Stimulated activated CD8-positive, alpha-beta memory T cell treated with anti-CD3 and anti-CD28 coated beads, Interleukin-2, amount 100 ng/mL, for 1 hour (primary cell): ENCODE data around the gene DIAPH2.

ENCODE experiments used
- DNase-seq, 2 donors: peaks; one replicate each; pipeline ENCODE4 v3.0.0-alpha.2; 2020; ENCODE audit warnings: low read depth in 2 of 2

Gene DIAPH2

GRCh38 chrX:97563531-97564133 lies 879.0 kb downstream of the DIAPH2 start:
- peak; percentile 3 to 9 for DNase-seq

GRCh38 chrX:97564496-97564895 lies 879.9 kb downstream of the DIAPH2 start:
- no peak for DNase-seq

- DNase-seq: no peak
Measured at GRCh38 chrX:97587171-97587570, 902.5 kb downstream of the DIAPH2 start.

- no peak for DNase-seq
Measured at GRCh38 chrX:97594646-97595224, 910.1 kb downstream of the DIAPH2 start.

- no peak for DNase-seq
Measured at GRCh38 chrX:97597954-97598353, 913.3 kb downstream of the DIAPH2 start.

GRCh38 chrX:97602465-97603258 lies 918.0 kb downstream of the DIAPH2 start:
- no peak for DNase-seq

- DNase-seq: no peak
Measured at GRCh38 chrX:97605271-97605670, 920.6 kb downstream of the DIAPH2 start.

GRCh38 chrX:97609357-97609756 lies 924.7 kb downstream of the DIAPH2 start:
- DNase-seq: no peak

GRCh38 chrX:97609938-97610337 lies 925.3 kb downstream of the DIAPH2 start:
- DNase-seq: no peak

- DNase-seq: no peak
Measured at GRCh38 chrX:97616883-97617530, 932.4 kb downstream of the DIAPH2 start.

- DNase-seq: no peak
Measured at GRCh38 chrX:97619499-97619898, 934.9 kb downstream of the DIAPH2 start.

GRCh38 chrX:97622111-97622510 lies 937.5 kb downstream of the DIAPH2 start:
- no peak for DNase-seq

GRCh38 chrX:97628326-97628725 lies 943.7 kb downstream of the DIAPH2 start:
- DNase-seq: no peak

- DNase-seq: no peak
Measured at GRCh38 chrX:97628807-97629596, 944.4 kb downstream of the DIAPH2 start.

- DNase-seq: no peak
Measured at GRCh38 chrX:97629597-97629985, 944.9 kb downstream of the DIAPH2 start.

GRCh38 chrX:97633798-97634197 lies 949.2 kb downstream of the DIAPH2 start:
- DNase-seq: no peak

GRCh38 chrX:97636473-97637140 lies 952.0 kb downstream of the DIAPH2 start:
- DNase-seq: no peak

GRCh38 chrX:97637289-97637688 lies 952.6 kb downstream of the DIAPH2 start:
- DNase-seq: no peak

GRCh38 chrX:97638621-97639020 lies 954.0 kb downstream of the DIAPH2 start:
- DNase-seq: no peak

- DNase-seq: no peak
Measured at GRCh38 chrX:97639526-97639925, 954.9 kb downstream of the DIAPH2 start.
